RPMI7951 (cell line): ENCODE results near the gene ADM5. TPM values are rescaled to one million over a fixed set of nuclear protein-coding genes. Genes with fewer than 3 reads are reported as not detected.

Experiments
- DNase-seq: peaks from one replicate; pipeline ENCODE4 v3.0.0-alpha.2; 2012; ENCODE audit warnings: low read depth
- total RNA-seq: library from RNA; depleted of rRNA; stranded (reverse); fragments of >200 nt; shearing (Covaris generic); gene quantifications from 2 replicates; pipeline ENCODE4 v1.2.3, GENCODE V29; 2014; rRNA removed

The ADM5 gene, protein sequence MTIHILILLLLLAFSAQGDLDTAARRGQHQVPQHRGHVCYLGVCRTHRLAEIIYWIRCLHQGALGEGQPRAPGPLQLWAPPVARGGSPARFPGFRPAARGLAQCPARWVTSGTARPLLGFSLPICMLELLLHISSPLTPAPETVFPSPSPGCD
- 0.72 and 0.78 TPM in 2 replicates for total RNA-seq

DNA sequence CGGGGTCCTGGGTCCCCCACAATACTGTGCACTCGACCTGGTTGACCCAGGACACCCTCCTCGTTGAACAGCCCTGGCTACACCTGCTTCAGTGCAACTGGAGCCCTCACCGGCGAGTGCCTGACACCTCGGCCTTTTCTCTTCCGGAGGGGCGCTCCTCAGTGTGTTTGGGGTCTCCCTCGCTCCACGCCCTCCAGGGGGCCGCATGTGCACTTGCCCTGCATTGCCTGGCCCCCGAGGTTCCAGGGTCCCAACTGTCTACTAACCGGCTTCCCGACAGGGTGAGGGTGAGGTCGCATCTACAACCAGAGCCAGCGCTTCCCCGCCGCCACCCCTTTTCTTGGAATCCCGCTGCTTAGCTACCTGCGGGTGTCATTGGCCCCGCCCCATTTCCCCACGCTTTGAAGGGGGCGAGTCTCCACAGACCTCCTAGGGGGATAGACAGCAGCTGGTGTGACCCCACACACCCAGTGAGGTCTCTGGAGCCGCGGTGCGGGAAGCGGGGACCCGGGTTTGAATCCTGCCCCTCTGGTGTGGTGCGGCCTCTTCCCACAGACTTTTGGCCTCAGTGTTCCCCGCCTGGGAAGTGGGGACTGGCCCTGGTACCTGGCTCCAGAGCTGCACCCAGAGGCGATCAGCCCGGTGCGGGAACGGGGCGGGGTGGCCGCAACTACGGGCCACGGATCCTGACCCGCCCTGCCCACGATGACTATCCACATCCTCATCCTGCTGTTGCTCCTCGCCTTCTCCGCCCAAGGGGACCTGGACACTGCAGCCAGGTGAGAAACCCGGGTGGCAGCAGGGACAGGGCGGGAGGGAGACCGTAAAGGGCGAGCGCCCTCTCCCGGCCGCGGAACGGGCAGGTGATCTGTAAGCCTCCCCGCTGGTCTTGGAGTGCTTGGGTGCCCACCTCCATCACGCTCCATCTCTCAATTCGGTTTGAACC is at the start of gene ADM5:
Gene ADM5 (plus strand): TSS at position 462 of the 946 bp plus-strand sequence. CDS start 244 bp downstream, at position 706.
- no peak for DNase-seq

- DNase-seq = peak; percentile 100
Observed at GRCh38 chr19:49640113-49640898, 49.1 kb upstream of the ADM5 start, which contains the start of gene RRAS. RRAS (minus strand) TSS chr19:49640143; CDS start chr19:49640098, 45 bp downstream.

- peak; percentile 99 for DNase-seq
Observed at GRCh38 chr19:49641688-49642491, 47.5 kb upstream of the ADM5 start, which contains the start of gene SCAF1. SCAF1 (plus strand) TSS chr19:49642209; CDS start chr19:49645027, 2,818 bp downstream.

- DNase-seq = no peak
Observed at GRCh38 chr19:49642492-49643035, 46.8 kb upstream of the ADM5 start.

DNA sequence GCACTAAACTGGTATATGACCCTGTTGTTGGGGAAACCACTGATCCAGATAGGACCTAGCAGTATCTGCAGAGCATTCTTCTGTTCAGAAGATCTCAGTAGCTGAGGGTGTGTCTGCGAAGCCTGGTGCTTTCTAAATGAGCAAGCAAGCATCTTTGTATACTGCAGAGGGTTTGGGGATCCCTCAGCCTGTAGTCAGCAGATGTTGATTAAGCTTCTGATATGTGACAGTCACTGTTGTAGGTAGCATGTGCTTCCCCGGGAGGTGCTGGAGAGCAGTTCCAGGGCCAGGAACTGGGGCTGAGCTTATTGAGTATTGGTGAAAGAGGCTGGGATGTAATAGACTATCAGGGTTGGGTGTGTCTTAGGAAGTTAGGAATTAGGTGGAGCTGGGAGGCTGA is 45.9 kb upstream of the ADM5 start:
- no peak for DNase-seq

GRCh38 chr19:49645592-49645991 is 43.8 kb upstream of the ADM5 start:
- no peak for DNase-seq

DNA sequence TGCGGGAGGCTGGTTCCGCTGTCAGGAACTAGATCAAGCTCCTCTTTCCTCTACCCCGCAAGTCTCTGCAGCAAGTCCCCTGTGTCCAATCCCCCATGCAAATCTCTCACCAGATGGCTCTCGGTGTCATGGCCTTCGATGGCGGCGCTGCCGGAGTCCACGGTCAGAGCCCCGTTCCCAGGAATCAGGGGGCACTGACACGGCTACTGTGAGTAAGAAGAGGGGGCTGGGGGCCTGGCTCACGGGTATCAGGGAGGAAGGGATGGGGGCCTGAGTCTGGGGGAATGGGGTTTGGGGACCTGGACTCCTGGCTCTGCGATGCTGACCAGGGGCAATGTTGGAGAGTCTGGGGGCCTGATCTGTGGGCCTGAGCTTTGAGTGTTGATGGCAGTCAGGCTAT is 43.4 kb upstream of the ADM5 start:
- no peak for DNase-seq

- no peak for DNase-seq
Observed at GRCh38 chr19:49646586-49646985, 42.8 kb upstream of the ADM5 start.

DNA sequence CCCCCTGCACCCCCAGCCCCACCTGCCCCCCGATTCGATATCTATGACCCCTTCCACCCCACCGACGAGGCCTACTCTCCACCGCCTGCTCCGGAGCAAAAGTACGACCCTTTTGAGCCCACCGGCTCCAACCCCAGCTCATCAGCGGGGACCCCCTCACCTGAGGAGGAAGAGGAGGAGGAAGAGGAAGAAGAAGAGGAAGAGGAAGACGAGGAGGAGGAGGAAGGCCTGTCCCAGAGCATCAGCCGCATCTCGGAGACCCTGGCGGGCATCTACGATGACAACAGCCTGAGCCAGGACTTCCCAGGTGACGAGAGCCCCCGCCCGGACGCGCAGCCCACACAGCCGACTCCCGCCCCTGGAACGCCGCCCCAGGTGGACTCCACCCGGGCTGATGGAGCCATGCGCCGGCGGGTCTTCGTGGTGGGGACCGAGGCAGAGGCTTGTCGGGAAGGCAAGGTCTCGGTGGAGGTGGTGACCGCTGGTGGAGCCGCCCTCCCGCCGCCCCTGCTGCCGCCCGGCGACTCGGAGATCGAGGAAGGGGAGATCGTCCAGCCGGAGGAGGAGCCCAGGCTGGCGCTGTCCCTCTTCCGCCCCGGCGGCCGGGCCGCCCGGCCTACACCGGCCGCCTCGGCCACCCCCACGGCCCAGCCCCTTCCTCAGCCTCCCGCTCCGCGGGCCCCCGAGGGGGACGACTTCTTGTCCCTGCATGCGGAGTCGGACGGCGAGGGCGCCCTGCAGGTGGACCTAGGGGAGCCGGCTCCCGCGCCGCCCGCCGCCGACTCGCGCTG is 38.2 kb upstream of the ADM5 start:
- DNase-seq = no peak

DNA sequence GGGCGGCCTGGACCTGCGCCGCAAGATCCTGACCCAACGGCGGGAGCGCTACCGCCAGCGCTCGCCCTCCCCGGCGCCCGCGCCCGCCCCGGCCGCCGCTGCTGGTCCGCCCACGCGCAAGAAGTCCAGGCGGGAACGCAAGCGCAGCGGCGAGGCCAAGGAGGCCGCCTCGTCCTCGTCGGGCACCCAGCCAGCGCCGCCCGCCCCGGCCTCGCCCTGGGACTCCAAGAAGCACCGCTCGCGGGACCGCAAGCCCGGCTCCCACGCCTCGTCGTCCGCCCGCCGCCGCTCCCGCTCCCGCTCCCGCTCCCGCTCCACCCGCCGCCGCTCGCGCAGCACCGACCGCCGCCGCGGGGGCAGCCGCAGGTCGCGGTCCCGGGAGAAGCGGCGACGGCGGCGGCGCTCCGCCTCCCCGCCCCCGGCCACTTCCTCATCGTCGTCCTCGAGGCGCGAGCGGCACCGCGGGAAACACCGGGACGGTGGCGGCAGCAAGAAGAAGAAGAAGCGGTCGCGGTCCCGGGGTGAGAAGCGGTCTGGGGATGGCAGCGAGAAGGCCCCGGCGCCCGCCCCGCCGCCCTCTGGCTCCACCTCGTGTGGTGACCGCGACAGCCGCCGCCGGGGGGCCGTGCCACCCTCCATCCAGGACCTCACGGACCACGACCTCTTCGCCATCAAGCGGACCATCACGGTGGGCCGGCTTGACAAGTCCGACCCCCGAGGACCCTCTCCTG is 37.4 kb upstream of the ADM5 start:
- DNase-seq = no peak

GRCh38 chr19:49652551-49653465 is 36.6 kb upstream of the ADM5 start:
- DNase-seq = no peak

DNA sequence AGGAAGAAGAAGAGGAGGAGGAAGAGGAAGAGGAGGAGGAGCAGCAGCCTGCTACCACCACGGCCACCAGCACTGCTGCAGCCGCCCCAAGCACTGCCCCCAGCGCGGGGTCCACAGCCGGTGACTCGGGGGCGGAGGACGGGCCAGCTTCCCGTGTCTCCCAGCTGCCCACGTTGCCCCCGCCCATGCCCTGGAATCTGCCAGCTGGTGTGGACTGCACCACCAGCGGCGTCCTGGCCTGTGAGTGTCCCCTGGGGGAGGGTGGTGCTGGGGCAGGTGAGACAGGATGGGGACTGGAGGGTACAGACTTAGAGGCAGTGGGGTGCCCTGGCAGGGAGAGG is 36.0 kb upstream of the ADM5 start:
- DNase-seq = no peak

DNA sequence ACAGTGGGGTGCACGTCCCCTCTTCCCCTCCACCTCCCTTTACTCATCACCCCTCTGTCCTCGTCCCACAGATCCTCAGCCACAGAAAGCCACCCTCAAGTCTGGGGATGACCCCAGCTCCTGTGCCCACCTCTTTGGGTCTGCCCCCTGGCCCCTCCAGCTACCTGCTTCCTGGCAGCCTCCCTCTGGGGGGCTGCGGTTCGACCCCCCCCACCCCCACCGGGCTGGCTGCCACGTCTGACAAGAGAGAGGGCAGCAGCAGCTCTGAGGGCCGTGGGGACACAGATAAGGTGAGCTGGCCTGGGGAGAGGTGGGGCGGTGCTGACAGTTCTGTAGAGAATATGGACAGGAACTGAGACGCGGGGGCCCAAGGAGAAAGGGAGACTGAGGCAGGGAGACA is 34.8 kb upstream of the ADM5 start:
- DNase-seq = no peak

- DNase-seq = no peak
Observed at GRCh38 chr19:49655570-49656455, 33.6 kb upstream of the ADM5 start.

DNA sequence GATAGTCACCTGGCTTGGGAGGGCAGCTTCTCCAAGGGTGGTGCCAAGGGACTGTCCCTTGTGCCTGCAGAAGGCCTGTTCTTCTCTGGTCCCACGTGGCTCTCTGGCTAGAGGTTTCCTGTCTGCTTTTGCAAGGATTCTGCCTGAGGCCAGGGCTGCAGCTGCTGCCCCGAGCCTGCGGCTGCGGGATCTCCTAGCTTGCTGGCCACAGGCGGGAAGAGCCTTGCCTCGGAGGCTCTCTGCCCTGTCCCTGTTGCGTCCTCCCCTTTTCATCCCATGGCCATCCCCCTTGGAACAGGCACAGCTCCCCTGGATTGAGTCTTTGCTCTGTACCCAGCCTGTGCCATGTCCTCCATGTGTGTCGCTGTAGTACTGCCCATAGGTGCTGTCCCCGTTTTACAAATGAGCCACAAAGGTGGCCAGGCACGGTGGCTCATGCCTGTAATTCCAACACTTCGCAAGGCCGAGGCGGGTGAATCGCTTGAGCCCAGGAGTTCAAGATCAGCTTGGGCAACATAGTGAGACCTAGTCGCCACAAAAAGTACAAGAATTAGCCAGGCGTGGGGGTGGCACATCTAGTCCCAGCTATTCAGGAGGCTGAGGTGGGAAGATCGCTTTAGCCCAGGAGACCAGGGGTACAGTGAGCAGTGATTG is 32.8 kb upstream of the ADM5 start:
- DNase-seq = no peak

DNA sequence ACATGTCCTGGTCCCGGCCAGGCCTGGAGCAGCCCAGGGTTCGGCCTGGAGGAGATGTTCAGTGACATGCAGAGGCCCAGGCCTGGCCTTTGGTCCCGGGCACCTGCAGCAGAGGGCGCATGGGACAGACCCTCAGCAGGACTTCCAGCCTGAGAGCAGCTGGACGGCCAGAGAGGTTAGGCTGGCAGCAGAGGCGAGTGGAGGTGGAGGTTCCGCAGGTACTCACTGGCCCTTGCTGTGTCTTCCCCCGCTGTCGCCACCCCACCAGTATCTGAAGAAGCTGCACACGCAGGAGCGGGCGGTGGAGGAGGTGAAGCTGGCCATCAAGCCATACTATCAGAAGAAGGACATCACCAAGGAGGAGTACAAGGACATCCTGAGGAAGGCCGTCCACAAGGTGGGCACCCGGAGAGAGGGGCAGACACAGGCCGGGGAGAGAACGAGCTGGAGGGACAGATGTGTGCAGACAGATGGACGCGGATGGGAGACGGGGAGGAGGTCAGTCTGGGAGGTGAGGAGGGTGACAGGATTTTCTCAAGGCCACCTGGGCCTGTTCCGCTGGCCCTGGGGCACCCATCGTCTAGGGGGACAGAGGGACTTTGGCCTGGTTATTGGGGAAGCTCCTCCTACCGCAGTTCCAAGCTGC is 31.8 kb upstream of the ADM5 start:
- no peak for DNase-seq
